HUES48 (cell line): Measurements from ENCODE around the gene DYNLRB2.

Source experiments
- H3K27ac ChIP-seq: one replicate; pipeline ENCODE4 v1.7.0; 2013; ENCODE audit warnings: low read depth, low read length, inconsistent platforms
- H3K27me3 ChIP-seq: 2 replicates; pipeline ENCODE4 v1.6.1; 2013; ENCODE audit warnings: mild to moderate bottlenecking, low read length; ENCODE audit not compliant: control insufficient read depth, insufficient read depth
- H3K36me3 ChIP-seq: 2 replicates; pipeline ENCODE4 v1.6.1; 2013; ENCODE audit warnings: low read length; ENCODE audit not compliant: control insufficient read depth, insufficient read depth
- H3K4me1 ChIP-seq: 2 replicates; pipeline ENCODE4 v1.6.1; 2013; ENCODE audit warnings: mild to moderate bottlenecking, low read length; ENCODE audit not compliant: control insufficient read depth, insufficient read depth
- H3K4me3 ChIP-seq: 2 replicates; pipeline ENCODE4 v1.5.1; 2013; ENCODE audit warnings: mild to moderate bottlenecking, low read depth, low read length
- H3K9ac ChIP-seq: 2 replicates; pipeline ENCODE4 v1.6.1; 2013; ENCODE audit warnings: mild to moderate bottlenecking, low read depth, low read length, moderate library complexity
- H3K9me3 ChIP-seq: 2 replicates; pipeline ENCODE4 v1.6.1; 2013; ENCODE audit warnings: low read length; ENCODE audit not compliant: control insufficient read depth, insufficient read depth

DYNLRB2 gene

DNA sequence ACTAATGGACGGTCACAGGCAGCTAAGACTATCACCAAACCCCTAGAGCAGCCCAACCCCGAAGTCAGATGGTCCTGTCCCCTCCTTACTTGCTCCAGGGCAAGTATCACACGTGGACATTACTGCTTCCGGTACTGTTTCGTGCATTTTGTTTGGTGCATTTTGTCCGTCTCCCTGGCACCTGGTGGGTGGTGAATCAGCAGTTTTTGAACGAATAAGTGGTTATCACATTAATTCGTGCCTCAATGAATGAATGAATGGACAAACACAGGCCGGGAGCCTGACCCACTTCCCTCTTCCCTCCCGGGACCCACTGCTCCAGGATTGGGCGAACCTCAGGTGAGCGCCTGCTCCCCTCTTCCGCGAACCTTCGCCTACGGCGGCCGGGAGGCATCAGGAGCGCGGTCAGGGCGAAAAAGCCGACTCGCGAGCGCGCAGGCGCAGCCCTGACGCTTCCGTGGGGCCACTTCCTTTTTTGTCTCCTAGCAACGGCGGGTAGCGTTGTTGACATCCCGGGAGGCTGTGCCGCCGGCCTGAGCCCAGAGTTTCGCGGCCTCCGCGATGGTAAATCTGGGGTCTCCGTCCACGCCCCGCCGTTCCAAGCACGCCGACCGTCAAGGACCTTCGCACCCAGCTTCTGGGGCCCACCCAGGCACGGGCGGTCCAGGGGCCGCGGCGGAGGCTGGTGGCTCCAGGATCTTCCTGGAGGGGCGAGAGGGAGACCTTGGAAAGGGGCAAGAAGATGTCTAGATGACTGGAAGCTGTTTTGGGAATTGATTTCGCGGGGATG lies at the start of gene DYNLRB2:
Gene DYNLRB2 (plus strand): TSS at position 478 of the 790 bp plus-strand sequence. CDS start 84 bp downstream, at position 562.
- Histone ChIP-seq H3K27me3 (peaks cover 41% of the 10 kb centered on the region), H3K9me3 (no peaks in the 10 kb centered on the region), H3K9ac (peak within 1 kb of the TSS; percentile 53), H3K36me3 (no peaks in the 10 kb centered on the region), H3K4me3 (peak within 1 kb of the TSS; percentile 67), H3K4me1 (no peaks in the 10 kb centered on the region; the same call in 1 of the 2 replicates), H3K27ac (peak within 1 kb of the TSS; percentile 26)

DNA sequence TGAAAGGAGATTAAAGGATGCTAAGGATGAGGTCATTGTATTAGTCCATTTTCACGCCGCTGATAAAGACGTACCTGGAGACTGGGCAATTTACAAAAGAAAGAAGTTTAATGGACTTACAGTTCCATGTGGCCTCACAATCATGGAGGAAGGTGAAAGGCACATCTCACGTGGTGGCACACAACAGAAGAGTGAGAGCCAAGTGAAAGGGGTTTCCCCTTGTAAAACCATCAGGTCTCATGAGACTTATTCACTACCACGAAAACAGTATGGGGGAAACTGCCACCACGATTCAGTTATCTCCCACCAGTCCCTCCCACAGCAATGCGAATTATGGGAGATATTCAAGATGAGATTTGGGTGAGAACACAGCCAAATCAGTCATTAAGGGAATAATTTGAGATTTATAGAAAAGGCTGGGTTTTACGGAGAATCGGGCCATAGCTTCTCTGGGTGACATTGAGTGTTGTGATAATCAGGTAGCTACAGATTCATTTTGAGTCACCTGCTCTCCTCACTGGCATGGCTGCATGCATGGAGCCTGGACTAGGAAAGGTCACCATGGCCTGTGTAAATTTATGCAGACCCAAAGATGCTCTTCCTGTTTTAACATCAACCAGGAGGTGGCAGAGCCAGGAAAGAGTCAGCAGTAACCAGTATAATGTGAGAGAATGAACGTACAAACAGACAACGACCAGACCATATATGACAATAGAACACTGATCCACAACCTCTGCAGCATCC lies 40.5 kb upstream of the DYNLRB2 start:
- Histone ChIP-seq H3K4me3 (no peak overlapping the region), H3K27ac (no peak overlapping the region), H3K27me3 (no peaks in the 10 kb centered on the region), H3K9me3 (no peaks in the 10 kb centered on the region), H3K4me1 (peaks cover 6% of the 10 kb centered on the region; the same call in 1 of the 2 replicates), H3K9ac (no peak overlapping the region), H3K36me3 (no peaks in the 10 kb centered on the region)

DNA sequence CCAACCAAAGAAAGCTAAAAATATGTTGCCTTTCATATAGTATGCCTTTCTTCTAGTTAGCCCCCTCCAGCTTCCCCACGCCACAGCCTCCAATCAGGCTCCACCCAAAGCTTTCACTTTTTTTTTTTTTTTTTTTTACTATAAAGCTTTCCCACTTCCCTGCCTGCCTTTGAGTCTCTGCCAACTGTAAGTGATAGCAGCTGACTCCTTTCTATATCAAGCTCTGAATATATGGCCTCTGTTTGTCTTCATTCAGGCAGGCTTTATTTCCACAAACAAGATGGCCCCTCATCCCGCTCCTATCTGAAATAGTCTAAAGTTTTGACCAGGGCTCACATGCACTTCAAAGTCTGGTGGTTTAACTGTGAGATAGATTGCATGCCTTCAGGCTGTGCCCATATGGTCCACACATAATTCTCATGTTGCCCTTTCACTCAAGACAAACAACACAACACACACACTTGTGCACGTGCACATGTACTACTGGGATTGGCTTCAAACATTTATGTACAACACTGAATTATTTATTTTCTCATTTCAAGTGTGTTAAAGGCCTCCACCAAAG lies 39.8 kb upstream of the DYNLRB2 start:
- H3K4me1 ChIP-seq = no peaks in the 10 kb centered on the region
- no peaks in the 10 kb centered on the region for H3K27me3 ChIP-seq
- H3K9ac ChIP-seq = no peak overlapping the region
- no peaks in the 10 kb centered on the region for H3K36me3 ChIP-seq
- H3K9me3 ChIP-seq = no peaks in the 10 kb centered on the region
- H3K27ac ChIP-seq = no peak overlapping the region
- H3K4me3 ChIP-seq = no peak overlapping the region

DNA sequence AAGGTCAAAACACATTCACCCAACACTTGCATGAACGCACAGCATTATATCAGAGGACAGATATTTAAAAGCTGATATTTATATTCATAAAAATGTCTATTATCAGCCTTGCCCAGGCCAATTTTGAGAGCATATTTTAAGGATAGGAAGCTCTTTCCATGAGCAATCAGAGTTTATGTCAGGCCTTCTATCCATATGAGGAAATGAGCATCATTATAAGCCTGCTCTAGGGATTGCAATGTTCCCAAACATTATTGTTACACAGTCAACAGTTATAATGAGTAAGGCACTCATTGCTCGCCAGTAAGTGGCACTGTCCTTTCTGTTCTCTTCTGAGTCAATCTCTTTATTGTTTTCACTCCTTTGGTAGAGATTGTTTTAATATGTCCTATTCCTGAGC lies 37.7 kb upstream of the DYNLRB2 start:
- no peaks in the 10 kb centered on the region for H3K27me3 ChIP-seq
- H3K36me3 ChIP-seq = no peaks in the 10 kb centered on the region
- no peaks in the 10 kb centered on the region for H3K4me1 ChIP-seq
- H3K4me3 ChIP-seq = no peak overlapping the region
- H3K9ac ChIP-seq = no peak overlapping the region
- H3K27ac ChIP-seq = no peak overlapping the region
- H3K9me3 ChIP-seq = no peaks in the 10 kb centered on the region

DNA sequence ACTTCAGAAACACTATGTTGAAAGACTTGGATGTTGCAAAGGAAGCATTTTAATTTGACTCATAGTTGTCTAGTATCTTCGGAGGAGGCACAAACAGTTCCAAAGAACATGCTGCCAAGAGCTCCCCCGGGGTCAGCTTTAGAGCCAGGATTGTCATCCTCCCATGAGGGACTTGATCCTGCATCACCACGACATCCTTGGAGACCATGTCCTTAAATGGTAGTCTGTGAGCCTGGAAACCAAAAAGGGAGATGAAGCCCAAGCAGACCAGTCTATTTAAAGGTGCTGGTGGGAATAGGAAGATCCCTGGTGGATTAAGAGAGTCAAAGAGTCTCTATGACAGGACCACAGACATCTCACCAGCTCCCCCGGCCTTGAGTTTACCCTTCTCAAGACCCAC lies 33.3 kb upstream of the DYNLRB2 start:
- H3K4me1 ChIP-seq = no peaks in the 10 kb centered on the region
- H3K27ac ChIP-seq = no peak overlapping the region
- no peaks in the 10 kb centered on the region for H3K9me3 ChIP-seq
- no peak overlapping the region for H3K4me3 ChIP-seq
- no peak overlapping the region for H3K9ac ChIP-seq
- no peaks in the 10 kb centered on the region for H3K27me3 ChIP-seq
- no peaks in the 10 kb centered on the region for H3K36me3 ChIP-seq

DNA sequence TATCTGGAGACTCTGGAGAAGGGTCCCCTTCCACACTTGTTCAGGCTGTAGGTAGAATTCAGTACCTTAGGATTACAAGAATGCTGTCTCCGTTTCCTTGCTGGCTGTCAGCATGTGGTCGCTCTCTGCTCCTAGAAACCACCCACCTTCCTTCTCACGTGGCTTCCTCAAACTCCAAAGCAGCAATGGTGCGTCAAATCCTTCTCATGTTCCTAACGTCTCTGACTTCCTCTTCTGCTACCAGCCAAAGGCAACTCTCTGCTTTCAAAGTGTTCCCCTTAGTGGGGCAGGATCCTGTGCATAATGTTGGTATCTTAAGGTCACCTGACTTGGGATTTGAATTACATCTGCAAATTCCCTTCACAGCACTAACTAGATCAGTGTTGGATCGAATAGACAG lies 30.9 kb upstream of the DYNLRB2 start:
- Histone ChIP-seq H3K9ac (no peak overlapping the region), H3K9me3 (no peaks in the 10 kb centered on the region), H3K27ac (no peak overlapping the region), H3K4me1 (no peaks in the 10 kb centered on the region), H3K36me3 (no peaks in the 10 kb centered on the region), H3K4me3 (no peak overlapping the region), H3K27me3 (no peaks in the 10 kb centered on the region)

DNA sequence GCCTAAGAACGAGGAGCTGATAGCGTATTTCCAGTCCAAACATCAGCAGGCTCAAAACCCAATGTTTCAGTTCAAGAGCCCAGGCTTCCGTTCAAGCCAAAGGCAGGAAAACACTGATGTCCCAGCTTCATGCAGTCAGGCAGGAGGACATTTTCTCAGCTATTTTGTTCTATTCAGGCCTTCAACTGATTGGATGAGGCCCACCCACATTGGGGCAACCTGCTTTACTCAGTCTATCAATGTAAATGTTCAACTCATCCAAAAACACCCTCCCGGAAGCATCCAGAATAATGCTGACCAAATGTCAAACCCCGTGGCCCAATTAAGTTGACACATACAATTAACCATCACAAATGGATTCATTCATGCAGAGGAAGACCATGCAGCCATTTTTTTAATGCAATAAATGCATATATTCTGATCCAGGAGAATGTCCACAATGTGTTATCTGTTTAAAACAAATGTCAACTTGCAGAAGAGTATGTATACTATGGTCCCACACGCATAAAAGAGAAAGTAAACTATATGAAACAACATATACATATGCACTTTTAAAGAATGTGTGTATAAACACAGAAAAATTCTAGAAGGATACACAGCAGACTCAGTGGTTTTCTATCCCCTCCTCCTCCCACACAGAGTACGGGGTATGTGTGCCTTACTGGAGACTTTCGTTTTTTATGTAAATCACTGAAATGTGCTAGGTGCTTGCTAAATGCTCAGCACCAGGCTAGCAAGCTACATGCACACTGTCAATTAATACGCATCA lies 28.8 kb upstream of the DYNLRB2 start:
- no peaks in the 10 kb centered on the region for H3K9me3 ChIP-seq
- H3K27me3 ChIP-seq = no peaks in the 10 kb centered on the region
- H3K36me3 ChIP-seq = no peaks in the 10 kb centered on the region
- no peak overlapping the region for H3K27ac ChIP-seq
- H3K9ac ChIP-seq = no peak overlapping the region
- no peaks in the 10 kb centered on the region for H3K4me1 ChIP-seq
- H3K4me3 ChIP-seq = no peak overlapping the region

DNA sequence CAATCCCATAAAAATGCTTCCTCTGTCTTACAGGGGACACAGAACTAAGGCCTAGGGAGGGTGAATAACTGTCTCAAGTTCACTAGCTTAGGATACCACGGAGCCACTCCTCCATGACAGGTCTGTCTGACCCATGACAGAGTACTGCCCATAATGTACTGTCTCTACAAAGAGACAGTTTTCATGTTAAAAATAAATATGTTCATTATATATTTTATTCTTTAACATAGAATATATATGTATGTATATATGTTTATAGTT lies 28.3 kb upstream of the DYNLRB2 start:
- Histone ChIP-seq H3K4me3 (no peak overlapping the region), H3K27ac (no peak overlapping the region), H3K9ac (no peak overlapping the region), H3K36me3 (no peaks in the 10 kb centered on the region), H3K4me1 (no peaks in the 10 kb centered on the region), H3K9me3 (no peaks in the 10 kb centered on the region), H3K27me3 (no peaks in the 10 kb centered on the region)

DNA sequence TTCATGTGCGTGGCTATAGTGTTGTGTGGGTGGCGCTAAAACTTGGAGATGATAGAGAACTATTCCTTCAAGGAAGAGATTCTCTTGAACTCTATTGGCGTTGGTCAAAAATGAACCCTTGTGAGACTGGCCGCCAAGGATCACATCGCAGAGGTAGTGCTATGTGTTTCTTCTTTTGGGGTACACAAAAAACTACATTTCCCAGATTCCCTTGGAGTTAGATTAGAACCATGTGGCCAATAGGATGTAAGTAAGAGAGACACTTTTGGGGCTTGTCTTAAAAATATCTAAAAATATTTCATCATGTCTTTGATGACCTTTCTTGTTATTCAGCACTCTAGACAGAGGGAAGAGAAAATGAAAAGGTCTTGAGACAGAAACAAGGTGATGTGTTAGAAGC lies 25.4 kb upstream of the DYNLRB2 start:
- Histone ChIP-seq H3K4me1 (peaks cover 11% of the 10 kb centered on the region; the same call in 1 of the 2 replicates), H3K36me3 (no peaks in the 10 kb centered on the region), H3K27me3 (no peaks in the 10 kb centered on the region), H3K27ac (no peak overlapping the region), H3K4me3 (no peak overlapping the region), H3K9ac (no peak overlapping the region), H3K9me3 (no peaks in the 10 kb centered on the region)

DNA sequence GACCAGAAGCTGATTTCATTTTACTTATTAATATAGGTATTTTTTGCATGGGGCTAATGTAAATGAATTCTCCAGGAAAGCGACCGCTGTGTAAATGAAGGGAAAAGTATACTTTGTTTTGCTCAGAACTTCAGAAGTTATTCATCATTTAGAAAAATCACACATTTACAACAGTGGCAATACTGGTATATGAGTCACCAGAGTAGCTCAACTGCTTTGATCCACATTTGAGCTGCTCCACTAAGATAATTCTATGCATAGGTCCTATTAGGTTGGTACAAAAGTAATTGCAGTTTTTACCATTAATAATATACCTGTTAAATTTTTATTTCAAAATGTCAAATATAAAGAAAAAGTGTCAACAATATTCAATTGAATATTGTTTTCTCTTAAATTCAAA lies 22.9 kb upstream of the DYNLRB2 start:
- H3K27ac ChIP-seq = no peak overlapping the region
- H3K9me3 ChIP-seq = no peaks in the 10 kb centered on the region
- H3K36me3 ChIP-seq = no peaks in the 10 kb centered on the region
- H3K4me3 ChIP-seq = no peak overlapping the region
- peaks cover 11% of the 10 kb centered on the region; the same call in 1 of the 2 replicates for H3K4me1 ChIP-seq
- H3K9ac ChIP-seq = no peak overlapping the region
- H3K27me3 ChIP-seq = no peaks in the 10 kb centered on the region
